Uterus (tissue), 4 donors: ENCODE measurements around the gene WDR5B. TPM values are rescaled to one million over a fixed set of nuclear protein-coding genes. Genes with fewer than 3 reads are reported as not detected.
"Not testable (repeated sequence)": the region's sequence is repeated elsewhere in the genome, so short reads cannot be mapped to it uniquely, and the experiment has no call there.

ENCODE experiments used
- DNase-seq, 2 donors: peaks; one replicate each; pipeline ENCODE4 v3.0.0-alpha.2; 2019 to 2020
- H3K27ac ChIP-seq, 2 donors: fragments of 200-600 bp; sonication (generic); 1 replicate in 1 of 2; 2 replicates in 1 of 2; pipeline ENCODE4 v1.5.1; 2016 to 2018
- H3K27me3 ChIP-seq, 2 donors: fragments of 200-600 bp; sonication (generic); one replicate each; pipeline ENCODE4 v1.5.1; 2018 to 2019; ENCODE audit warnings: control low read depth in 1 of 2
- H3K36me3 ChIP-seq, 2 donors: fragments of 200-600 bp; sonication (generic); one replicate each; pipeline ENCODE4 v1.5.1; 2019; ENCODE audit warnings: control low read depth in 1 of 2
- H3K4me1 ChIP-seq, 2 donors: fragments of 200-600 bp; sonication (generic); one replicate each; pipeline ENCODE4 v1.5.1; 2018 to 2019; ENCODE audit warnings: control low read depth in 1 of 2
- H3K4me3 ChIP-seq, 2 donors: fragments of 200-600 bp; sonication (generic); 1 replicate in 1 of 2; 2 replicates in 1 of 2; pipeline ENCODE4 v1.5.1; 2018 to 2019; ENCODE audit warnings: mild to moderate bottlenecking in 1 of 2
- H3K9me3 ChIP-seq, 2 donors: fragments of 200-600 bp; sonication (generic); one replicate each; pipeline ENCODE4 v1.5.1; 2019; ENCODE audit warnings: control low read depth in 1 of 2
- CTCF ChIP-seq, 4 experiments: fragments of 200-600 bp in 2 of 4; fragments of 450-650 bp in 2 of 4; sonication (generic) in 2 of 4; IDR thresholded peaks; one replicate each; pipeline ENCODE4 v1.5.1; 2016 to 2019; ENCODE audit warnings: antibody characterized with exemption in 4 of 4, mild to moderate bottlenecking in 2 of 4, moderate library complexity in 1 of 4
- POLR2A ChIP-seq, 2 donors: fragments of 450-650 bp; IDR thresholded peaks; one replicate each; pipeline ENCODE4 v1.6.1; 2016; ENCODE audit warnings: antibody characterized with exemption in 2 of 2, mild to moderate bottlenecking in 1 of 2, moderate library complexity in 1 of 2
- intact Hi-C: fragments of 100-400 bp; cut with DNase I; formaldehyde crosslinking; loops from one replicate; pipeline ENCODE4 v1.15.1; 2023; ENCODE audit warnings: low total_unique reads
- total RNA-seq, 4 donors: library from RNA; depleted of rRNA in 3 of 4; stranded (reverse); fragments of >200 nt in 3 of 4; gene quantifications; one replicate each; pipeline versions ENCODE4 v1.1.0 to v1.2.4, GENCODE V29; 2014 to 2023
- donor health status: DM: yes; HTN: yes; CAD: no.

The WDR5B gene
- total RNA-seq, 4 donors from 2014 or later = 2.4 to 9.8 (median 4.7) TPM

GRCh38 chr3:122457706-122458105 is 41.8 kb upstream of the WDR5B start:
- TF ChIP-seq POLR2A (IDR thresholded peaks at IDR 0.05) (no peak), CTCF (IDR thresholded peaks at IDR 0.05) (no peak)
- Histone ChIP-seq H3K4me3 (no peak overlapping the region), H3K36me3 (no peaks in the 10 kb centered on the region), H3K9me3 (no peaks in the 10 kb centered on the region), H3K27ac (no peak overlapping the region), H3K27me3 (no peaks in the 10 kb centered on the region), H3K4me1 (no peaks in the 10 kb centered on the region)
- no peak for DNase-seq
- intact Hi-C loops = no loop called here

- no peaks in the 10 kb centered on the region for H3K36me3 ChIP-seq
- intact Hi-C loops = no loop called here
- no peak for TF ChIP-seq POLR2A (IDR thresholded peaks at IDR 0.05)
- no peak for TF ChIP-seq CTCF (IDR thresholded peaks at IDR 0.05)
Measured at GRCh38 chr3:122456074-122456473, 40.2 kb upstream of the WDR5B start.

GRCh38 chr3:122451371-122451770 is 35.5 kb upstream of the WDR5B start:
- H3K27ac ChIP-seq = no peak overlapping the region
- no peak overlapping the region for H3K4me3 ChIP-seq
- no peak for DNase-seq
- H3K4me1 ChIP-seq = no peaks in the 10 kb centered on the region
- no peak for TF ChIP-seq POLR2A (IDR thresholded peaks at IDR 0.05)
- TF ChIP-seq CTCF (IDR thresholded peaks at IDR 0.05) = no peak
- no peaks in the 10 kb centered on the region for H3K36me3 ChIP-seq
- no peaks in the 10 kb centered on the region for H3K9me3 ChIP-seq
- H3K27me3 ChIP-seq = no peaks in the 10 kb centered on the region
- intact Hi-C loops = no loop called here

More at GRCh38 chr3:122456074-122456473, 40.2 kb upstream of the WDR5B start:
- no peaks in the 10 kb centered on the region for H3K9me3 ChIP-seq
- DNase-seq = no peak
- no peaks in the 10 kb centered on the region for H3K4me1 ChIP-seq
- no peak overlapping the region for H3K4me3 ChIP-seq
- no peak overlapping the region for H3K27ac ChIP-seq
- H3K27me3 ChIP-seq = no peaks in the 10 kb centered on the region

GRCh38 chr3:122448218-122448617 is 32.4 kb upstream of the WDR5B start:
- H3K4me1 ChIP-seq, H3K27me3 ChIP-seq, intact Hi-C loops, H3K27ac ChIP-seq, H3K36me3 ChIP-seq, H3K9me3 ChIP-seq, DNase-seq, H3K4me3 ChIP-seq: not testable (repeated sequence)

GRCh38 chr3:122444491-122444887 is 28.6 kb upstream of the WDR5B start:
- H3K4me3 ChIP-seq, H3K4me1 ChIP-seq, H3K36me3 ChIP-seq, H3K27me3 ChIP-seq, H3K27ac ChIP-seq, H3K9me3 ChIP-seq, intact Hi-C loops, DNase-seq: not testable (repeated sequence)

- H3K27me3 ChIP-seq, H3K27ac ChIP-seq, H3K36me3 ChIP-seq, H3K9me3 ChIP-seq, H3K4me1 ChIP-seq, intact Hi-C loops, H3K4me3 ChIP-seq, DNase-seq: not testable (repeated sequence)
Measured at GRCh38 chr3:122443762-122444490, 28.1 kb upstream of the WDR5B start.

- H3K9me3 ChIP-seq = no peaks in the 10 kb centered on the region
- intact Hi-C loops = no loop called here
- H3K27me3 ChIP-seq = no peaks in the 10 kb centered on the region
- TF ChIP-seq POLR2A (IDR thresholded peaks at IDR 0.05) (no peak), CTCF (IDR thresholded peaks at IDR 0.05) (no peak)
- H3K4me3 ChIP-seq = no peak overlapping the region
- DNase-seq = no peak
- H3K36me3 ChIP-seq = no peaks in the 10 kb centered on the region
- no peaks in the 10 kb centered on the region for H3K4me1 ChIP-seq
- no peak overlapping the region for H3K27ac ChIP-seq
Measured at GRCh38 chr3:122443090-122443489, 27.2 kb upstream of the WDR5B start.
